Body of pancreas (tissue), 4 donors: ENCODE data around the gene GALT. TPM values are rescaled to one million over a fixed set of nuclear protein-coding genes. Genes with fewer than 3 reads are reported as not detected.

Experiments
- ATAC-seq: fragments of 150-250 bp; one replicate; pipeline ENCODE4 v1.9.1; 2016
- DNase-seq, 4 donors: peaks; one replicate each; pipeline ENCODE4 v3.0.0-alpha.2; 2019
- H3K27ac ChIP-seq, 4 donors: fragments of 200-600 bp; sonication (generic); 1 replicate in 3 of 4; 2 replicates in 1 of 4; pipeline versions ENCODE4 v1.5.1 to v1.6.1; 2016 to 2019; ENCODE audit warnings: mild to moderate bottlenecking in 1 of 4, mixed read lengths in 1 of 4, moderate library complexity in 1 of 4
- H3K27me3 ChIP-seq, 2 donors: fragments of 200-600 bp; sonication (generic); one replicate each; pipeline ENCODE4 v1.6.0; 2016; ENCODE audit warnings: mild to moderate bottlenecking in 1 of 2
- H3K36me3 ChIP-seq, 2 donors: fragments of 200-600 bp; sonication (generic); replicated peaks in 1 of 2; 2 replicates each; pipeline ENCODE4 v1.5.1; 2016; ENCODE audit warnings: low read depth in 2 of 2; ENCODE audit not compliant: insufficient read depth in 1 of 2
- H3K4me1 ChIP-seq: fragments of 200-600 bp; sonication (generic); one replicate; pipeline ENCODE4 v1.6.0; 2016
- H3K4me3 ChIP-seq, 2 donors: fragments of 200-600 bp; sonication (generic); 1 replicate in 1 of 2; 2 replicates in 1 of 2; pipeline ENCODE4 v1.5.1; 2016 to 2019
- H3K9me3 ChIP-seq, 3 donors: fragments of 200-600 bp; sonication (generic); 1 replicate in 2 of 3; 2 replicates in 1 of 3; pipeline ENCODE4 v1.5.1; 2016
- POLR2A ChIP-seq, 3 donors: fragments of 450-650 bp; IDR thresholded peaks; one replicate each; pipeline ENCODE4 v1.6.1; 2016; ENCODE audit warnings: antibody characterized with exemption in 3 of 3, mild to moderate bottlenecking in 2 of 3
- WGBS, 2 donors: methylation state at CpG; one replicate each; pipeline ENCODE4 v1.1.5; 2017; 5-methylcytosine and 5-hydroxymethylcytosine counted together
- intact Hi-C: fragments of 100-400 bp; cut with DNase I; formaldehyde crosslinking; loops from one replicate; pipeline ENCODE4 v1.15.1; 2023
- total RNA-seq, 2 donors: library from RNA; depleted of rRNA; stranded (reverse); fragments of >200 nt; gene quantifications; one replicate each; pipeline ENCODE4 v1.1.0, GENCODE V29; 2016
- TF ChIP-seq, protein P1 (sequence below), 7 experiments: fragments of 450-650 bp in 4 of 7; fragments of 200-600 bp in 3 of 7; sonication (generic) in 3 of 7; IDR thresholded peaks; one replicate each; pipeline ENCODE4 v1.5.1; 2016 to 2019; ENCODE audit warnings: antibody characterized with exemption in 7 of 7

The GALT gene
- total RNA-seq, 2 donors from 2014 or later, result 31.6 to 33.2 TPM

DNA sequence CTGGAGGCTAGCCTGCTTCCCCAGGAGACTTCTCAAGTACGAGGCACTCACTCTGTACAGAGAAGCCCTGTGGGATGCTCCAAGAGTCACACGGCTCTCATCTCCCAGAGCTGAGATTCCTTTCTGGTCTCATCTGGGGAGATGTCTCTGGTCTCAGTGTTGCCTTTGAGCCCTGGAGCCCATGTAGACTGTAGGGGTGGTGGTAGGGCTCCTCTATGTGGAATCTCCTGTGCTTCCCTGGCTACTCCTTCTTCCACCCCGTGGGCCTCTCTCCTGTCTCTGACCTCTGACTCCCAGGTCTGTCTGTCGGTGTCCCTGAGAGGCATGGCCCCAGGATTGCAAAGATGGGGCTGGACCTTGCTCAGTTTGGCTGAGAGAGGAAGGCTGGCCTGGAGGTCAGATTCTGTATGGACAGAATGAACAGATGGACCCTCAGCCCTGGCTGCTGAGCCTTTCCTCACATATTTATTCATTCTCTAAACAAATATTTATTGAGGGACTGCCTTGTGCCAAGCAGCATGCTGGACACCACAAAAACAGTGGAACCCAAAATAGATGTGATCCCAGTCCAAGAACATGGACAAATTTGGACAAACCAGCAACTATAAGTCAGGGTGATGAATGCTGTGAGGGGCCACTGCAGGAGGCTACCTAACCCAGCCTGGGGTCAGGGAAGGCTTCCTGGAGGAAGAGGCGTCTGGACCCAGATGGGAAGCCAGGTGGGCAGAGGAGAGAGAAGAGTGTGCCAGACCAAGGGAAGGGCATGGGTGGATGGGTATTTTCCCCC lies 42.0 kb downstream of the GALT start:
- intact Hi-C loops, result no loop called here
- H3K9me3 ChIP-seq, result no peaks in the 10 kb centered on the region
- no peak overlapping the region for H3K27ac ChIP-seq
- H3K27me3 ChIP-seq, result no peaks in the 10 kb centered on the region
- H3K36me3 ChIP-seq, result no peaks in the 10 kb centered on the region
- H3K4me3 ChIP-seq, result no peak overlapping the region
- DNase-seq, result no peak
- ATAC-seq, result no peak
- WGBS, 2 donors, result 80 to 81% methylated on average over 3 to 5 of the region's 5 CpGs
- no peaks in the 10 kb centered on the region for H3K4me1 ChIP-seq
- TF ChIP-seq, protein P1, sequence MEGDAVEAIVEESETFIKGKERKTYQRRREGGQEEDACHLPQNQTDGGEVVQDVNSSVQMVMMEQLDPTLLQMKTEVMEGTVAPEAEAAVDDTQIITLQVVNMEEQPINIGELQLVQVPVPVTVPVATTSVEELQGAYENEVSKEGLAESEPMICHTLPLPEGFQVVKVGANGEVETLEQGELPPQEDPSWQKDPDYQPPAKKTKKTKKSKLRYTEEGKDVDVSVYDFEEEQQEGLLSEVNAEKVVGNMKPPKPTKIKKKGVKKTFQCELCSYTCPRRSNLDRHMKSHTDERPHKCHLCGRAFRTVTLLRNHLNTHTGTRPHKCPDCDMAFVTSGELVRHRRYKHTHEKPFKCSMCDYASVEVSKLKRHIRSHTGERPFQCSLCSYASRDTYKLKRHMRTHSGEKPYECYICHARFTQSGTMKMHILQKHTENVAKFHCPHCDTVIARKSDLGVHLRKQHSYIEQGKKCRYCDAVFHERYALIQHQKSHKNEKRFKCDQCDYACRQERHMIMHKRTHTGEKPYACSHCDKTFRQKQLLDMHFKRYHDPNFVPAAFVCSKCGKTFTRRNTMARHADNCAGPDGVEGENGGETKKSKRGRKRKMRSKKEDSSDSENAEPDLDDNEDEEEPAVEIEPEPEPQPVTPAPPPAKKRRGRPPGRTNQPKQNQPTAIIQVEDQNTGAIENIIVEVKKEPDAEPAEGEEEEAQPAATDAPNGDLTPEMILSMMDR (IDR thresholded peaks at IDR 0.05), result no peak
- TF ChIP-seq POLR2A (IDR thresholded peaks at IDR 0.05), result no peak

DNA sequence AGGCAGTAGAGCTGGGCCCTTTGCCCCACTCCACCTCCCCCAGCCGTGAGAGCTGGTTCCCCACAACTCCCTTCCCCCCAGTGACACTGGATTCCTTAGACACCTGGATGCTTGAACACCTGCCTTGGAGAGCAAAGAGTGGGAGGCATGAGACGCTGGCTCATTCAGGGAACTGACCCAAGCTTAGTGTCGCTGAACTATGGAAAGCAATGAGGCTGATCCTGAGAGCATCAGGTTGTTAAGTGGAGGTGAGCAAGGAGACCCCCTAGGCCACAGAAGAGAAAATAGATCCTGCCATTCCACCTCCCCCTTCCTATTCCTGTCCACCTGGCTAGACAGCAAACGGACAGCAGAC lies 42.6 kb downstream of the GALT start:
- H3K9me3 ChIP-seq, result no peaks in the 10 kb centered on the region
- H3K27ac ChIP-seq, result no peak overlapping the region
- intact Hi-C loops, result no loop called here
- no peaks in the 10 kb centered on the region for H3K27me3 ChIP-seq
- no peaks in the 10 kb centered on the region for H3K36me3 ChIP-seq
- no peak overlapping the region for H3K4me3 ChIP-seq
- whole genome bisulfite sequencing, 2 donors, result 83 to 84% methylated on average over 4 of the region's 4 CpGs
- H3K4me1 ChIP-seq, result no peaks in the 10 kb centered on the region
- ATAC-seq, result no peak
- DNase-seq, result no peak
- TF ChIP-seq, protein P1 (IDR thresholded peaks at IDR 0.05), result no peak
- no peak for TF ChIP-seq POLR2A (IDR thresholded peaks at IDR 0.05)

DNA sequence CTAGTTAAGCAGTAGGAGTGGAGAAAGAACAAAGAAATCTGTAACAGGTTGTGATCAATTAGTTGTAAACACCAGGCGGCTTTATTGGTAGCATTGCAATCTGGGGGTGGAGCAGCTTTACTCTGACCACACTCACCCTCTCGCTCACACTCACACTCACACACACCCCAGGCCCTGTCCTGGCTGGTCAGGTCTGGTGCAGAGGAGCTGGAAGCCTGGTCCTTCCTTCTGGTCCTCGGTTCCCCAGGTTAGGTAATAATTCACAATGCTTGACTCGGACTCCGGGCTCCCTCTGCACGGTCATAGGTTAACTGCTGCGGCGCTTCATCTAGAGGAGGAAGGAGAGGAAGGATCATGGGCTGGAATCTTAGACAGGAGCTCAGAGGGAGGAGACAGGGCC lies 43.0 kb downstream of the GALT start:
- Histone ChIP-seq H3K27ac (no peak overlapping the region), H3K4me1 (no peaks in the 10 kb centered on the region), H3K9me3 (no peaks in the 10 kb centered on the region), H3K27me3 (no peaks in the 10 kb centered on the region), H3K4me3 (no peak overlapping the region), H3K36me3 (no peaks in the 10 kb centered on the region)
- intact Hi-C loops, result no loop called here
- no peak for TF ChIP-seq POLR2A (IDR thresholded peaks at IDR 0.05)
- TF ChIP-seq, protein P1 (IDR thresholded peaks at IDR 0.05), result no peak
- DNase-seq (no peak), ATAC-seq (no peak)
- WGBS, 2 donors, result 68 to 77% methylated on average over 4 to 8 of the region's 8 CpGs

DNA sequence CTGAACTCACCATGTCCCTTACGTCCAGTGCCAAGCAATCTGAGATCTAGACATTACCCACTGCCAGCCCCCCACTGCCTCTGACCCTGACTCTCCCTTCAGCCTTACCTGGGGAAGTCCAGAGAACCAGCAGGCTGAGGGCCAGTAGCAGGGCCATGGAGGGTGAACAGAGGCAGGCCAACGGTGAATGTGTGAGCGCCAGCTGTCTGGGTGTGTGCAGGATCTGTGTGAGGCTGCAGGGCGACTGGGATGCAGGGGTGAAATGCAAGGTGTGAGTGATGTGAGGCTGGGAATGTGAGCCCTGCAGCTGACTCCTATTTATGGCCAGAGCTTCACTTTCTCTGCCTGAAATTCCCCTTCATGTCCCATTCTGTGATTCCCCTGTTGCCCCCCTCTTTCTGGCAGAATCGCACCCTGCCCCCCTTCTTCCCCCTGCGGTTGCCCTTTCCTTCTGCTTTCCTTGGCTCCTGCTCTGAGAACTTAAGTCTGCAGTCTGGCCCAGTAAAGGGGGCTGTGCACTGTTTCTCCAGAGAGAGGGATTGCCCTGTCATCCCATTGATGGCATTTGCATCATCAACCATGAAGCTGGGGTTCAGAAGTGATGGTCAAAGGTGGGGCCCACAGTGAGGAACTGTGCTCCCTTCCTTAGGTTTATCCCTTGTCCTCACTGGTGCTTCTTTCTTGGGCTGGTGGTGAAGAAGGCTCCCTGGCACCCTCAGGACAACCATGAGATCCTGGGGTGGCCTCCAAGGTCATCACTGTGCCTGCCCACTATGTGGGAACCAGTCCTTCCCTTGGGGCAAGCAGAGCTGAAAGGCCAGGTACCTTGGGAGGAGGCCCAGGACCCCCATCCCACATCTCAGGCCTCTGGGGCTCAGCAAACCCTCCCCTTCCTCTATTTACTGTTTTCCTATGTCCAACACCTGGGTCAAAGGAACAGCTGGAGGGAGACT lies 44.8 kb downstream of the GALT start, which contains the start of gene CCL19:
Gene CCL19 (minus strand): TSS at position 294 of the 953 bp plus-strand sequence. CDS start 137 bp downstream, at position 157.
- WGBS, 2 donors, result 65 to 66% methylated on average over 6 of the region's 6 CpGs
- H3K27me3 ChIP-seq, result no peaks in the 10 kb centered on the region
- no peak for ATAC-seq
- no peak for DNase-seq
- H3K9me3 ChIP-seq, result no peaks in the 10 kb centered on the region
- no peaks in the 10 kb centered on the region for H3K4me1 ChIP-seq
- TF ChIP-seq, protein P1 (IDR thresholded peaks at IDR 0.05), result no peak
- TF ChIP-seq POLR2A (IDR thresholded peaks at IDR 0.05), result no peak
- H3K27ac ChIP-seq, result no peak within 1 kb of the TSS
- intact Hi-C loops, result no loop called here
- H3K36me3 ChIP-seq, result no peaks in the 10 kb centered on the region
- H3K4me3 ChIP-seq, result no peak within 1 kb of the TSS
